ENCODE data around the gene RRAS. TPM values are rescaled to one million over a fixed set of nuclear protein-coding genes. Genes with fewer than 3 reads are reported as not detected.

RRAS gene
- total RNA-seq, 4 donors from 2014 or later: 134 to 205 (median 187) TPM

DNA sequence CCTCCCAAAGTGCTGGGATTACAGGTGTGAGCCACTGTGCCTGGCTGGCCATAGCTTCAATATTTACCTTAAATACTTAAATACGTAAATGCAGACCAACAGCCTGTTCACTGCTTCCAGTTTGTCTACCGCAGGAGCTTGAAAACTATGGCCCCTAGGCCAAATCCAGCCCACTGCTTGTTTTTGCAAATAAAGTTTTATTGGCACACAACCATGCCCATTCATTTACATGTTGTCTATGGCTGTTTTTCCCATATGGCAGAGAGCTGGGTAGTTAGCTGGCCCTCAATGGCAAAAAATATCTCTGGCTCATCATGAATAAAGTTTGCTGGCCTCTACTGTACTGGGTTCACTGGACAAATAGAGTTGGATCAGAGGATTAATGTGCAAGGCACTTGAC lies 37.1 kb downstream of the RRAS start:
- Histone ChIP-seq H3K27ac (replicated peaks in 1 of 4) (no peak overlapping the region), H3K4me3 (no peak overlapping the region), H3K36me3 (peaks cover 48 to 99% (median 90%) of the 10 kb centered on the region in 4 donors), H3K27me3 (no peaks in the 10 kb centered on the region), H3K9me3 (no peaks in the 10 kb centered on the region), H3K4me1 (peaks cover 0 to 18% (median 2%) of the 10 kb centered on the region in 4 donors)
- TF ChIP-seq POLR2AphosphoS5 (IDR thresholded peaks at IDR 0.05): no peak
- TF ChIP-seq, protein P1, sequence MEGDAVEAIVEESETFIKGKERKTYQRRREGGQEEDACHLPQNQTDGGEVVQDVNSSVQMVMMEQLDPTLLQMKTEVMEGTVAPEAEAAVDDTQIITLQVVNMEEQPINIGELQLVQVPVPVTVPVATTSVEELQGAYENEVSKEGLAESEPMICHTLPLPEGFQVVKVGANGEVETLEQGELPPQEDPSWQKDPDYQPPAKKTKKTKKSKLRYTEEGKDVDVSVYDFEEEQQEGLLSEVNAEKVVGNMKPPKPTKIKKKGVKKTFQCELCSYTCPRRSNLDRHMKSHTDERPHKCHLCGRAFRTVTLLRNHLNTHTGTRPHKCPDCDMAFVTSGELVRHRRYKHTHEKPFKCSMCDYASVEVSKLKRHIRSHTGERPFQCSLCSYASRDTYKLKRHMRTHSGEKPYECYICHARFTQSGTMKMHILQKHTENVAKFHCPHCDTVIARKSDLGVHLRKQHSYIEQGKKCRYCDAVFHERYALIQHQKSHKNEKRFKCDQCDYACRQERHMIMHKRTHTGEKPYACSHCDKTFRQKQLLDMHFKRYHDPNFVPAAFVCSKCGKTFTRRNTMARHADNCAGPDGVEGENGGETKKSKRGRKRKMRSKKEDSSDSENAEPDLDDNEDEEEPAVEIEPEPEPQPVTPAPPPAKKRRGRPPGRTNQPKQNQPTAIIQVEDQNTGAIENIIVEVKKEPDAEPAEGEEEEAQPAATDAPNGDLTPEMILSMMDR (IDR thresholded peaks at IDR 0.05): no peak
- no peak for TF ChIP-seq EP300 (IDR thresholded peaks at IDR 0.05)
- no peak for TF ChIP-seq POLR2A (IDR thresholded peaks at IDR 0.05; ENCODE audit: low read depth)
- WGBS: 100% methylated on average over 2 of the region's 2 CpGs
- intact Hi-C loops (cut with DNase I): no loop called here
- DNase-seq (ENCODE audit: extremely low spot score): no peak

DNA sequence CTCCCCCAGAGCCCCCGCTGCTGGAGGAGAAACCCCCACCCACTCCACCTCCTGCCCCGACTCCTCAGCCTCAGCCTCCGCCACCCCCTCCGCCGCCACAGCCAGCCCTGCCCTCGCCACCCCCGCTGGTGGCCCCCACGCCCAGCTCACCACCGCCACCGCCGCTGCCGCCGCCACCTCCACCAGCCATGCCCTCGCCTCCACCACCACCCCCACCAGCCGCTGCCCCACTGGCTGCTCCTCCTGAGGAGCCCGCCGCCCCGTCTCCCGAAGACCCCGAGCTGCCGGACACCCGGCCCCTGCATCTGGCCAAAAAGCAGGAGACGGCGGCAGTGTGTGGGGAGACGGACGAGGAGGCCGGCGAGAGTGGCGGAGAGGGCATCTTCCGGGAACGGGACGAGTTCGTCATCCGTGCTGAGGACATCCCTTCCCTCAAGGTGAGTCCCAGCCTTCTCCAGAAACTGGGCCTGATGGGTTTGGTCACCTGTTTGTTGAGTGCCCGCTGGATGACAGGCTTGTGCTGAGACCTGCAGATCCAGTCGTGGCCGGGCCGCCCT lies 38.4 kb downstream of the RRAS start:
- DNase-seq (ENCODE audit: extremely low spot score): no peak
- intact Hi-C loops (cut with DNase I): no loop called here
- TF ChIP-seq POLR2AphosphoS5 (IDR thresholded peaks at IDR 0.05): no peak
- TF ChIP-seq, protein P1 (IDR thresholded peaks at IDR 0.05): no peak
- no peak for TF ChIP-seq POLR2A (IDR thresholded peaks at IDR 0.05; ENCODE audit: low read depth)
- TF ChIP-seq EP300 (IDR thresholded peaks at IDR 0.05): no peak
- peaks cover 0 to 18% (median 2%) of the 10 kb centered on the region in 4 donors for H3K4me1 ChIP-seq
- 89% methylated on average over 33 of the region's 38 CpGs for WGBS
- no peak overlapping the region for H3K4me3 ChIP-seq
- peaks cover 56 to 100% (median 91%) of the 10 kb centered on the region in 4 donors for H3K36me3 ChIP-seq
- H3K27me3 ChIP-seq: no peaks in the 10 kb centered on the region
- no peak overlapping the region for H3K27ac ChIP-seq (replicated peaks in 1 of 4)
- H3K9me3 ChIP-seq: no peaks in the 10 kb centered on the region

DNA sequence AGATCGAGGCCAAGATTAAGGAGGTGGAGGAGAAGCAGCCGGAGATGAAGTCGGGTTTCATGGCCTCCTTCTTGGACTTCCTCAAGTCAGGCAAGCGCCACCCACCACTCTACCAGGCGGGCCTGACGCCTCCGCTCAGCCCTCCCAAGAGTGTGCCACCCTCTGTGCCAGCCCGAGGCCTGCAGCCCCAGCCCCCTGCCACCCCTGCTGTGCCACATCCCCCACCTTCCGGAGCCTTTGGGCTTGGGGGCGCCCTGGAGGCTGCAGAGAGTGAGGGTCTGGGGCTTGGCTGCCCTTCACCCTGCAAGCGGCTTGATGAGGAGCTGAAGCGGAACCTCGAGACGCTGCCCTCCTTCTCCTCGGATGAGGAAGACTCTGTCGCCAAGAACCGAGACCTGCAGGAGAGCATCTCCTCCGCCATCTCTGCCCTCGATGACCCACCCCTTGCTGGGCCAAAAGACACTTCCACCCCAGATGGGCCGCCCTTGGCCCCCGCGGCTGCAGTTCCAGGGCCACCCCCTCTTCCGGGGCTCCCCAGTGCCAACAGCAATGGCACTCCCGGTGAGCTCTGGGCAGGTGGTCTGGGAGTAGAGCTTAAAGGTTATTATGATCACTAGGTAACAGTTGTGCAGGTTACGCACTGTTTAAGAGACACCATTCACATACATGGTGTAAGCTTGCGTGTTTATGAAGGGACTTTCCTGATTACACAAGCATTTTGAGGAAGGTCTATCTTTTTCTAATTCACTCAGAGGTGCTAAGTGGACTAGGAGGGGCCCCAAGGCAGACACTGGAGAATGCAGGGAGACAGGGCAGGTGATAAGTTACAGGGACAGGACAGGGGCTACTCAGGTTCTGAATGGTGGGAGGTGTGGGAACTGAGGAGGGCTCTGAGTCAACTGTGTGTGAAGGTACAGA lies 40.3 kb downstream of the RRAS start:
- peaks cover 0 to 18% (median 9%) of the 10 kb centered on the region in 4 donors for H3K4me1 ChIP-seq
- no peak overlapping the region for H3K27ac ChIP-seq (replicated peaks in 1 of 4)
- TF ChIP-seq POLR2A (IDR thresholded peaks at IDR 0.05; ENCODE audit: low read depth): no peak
- TF ChIP-seq, protein P1 (IDR thresholded peaks at IDR 0.05): no peak
- no peak for DNase-seq (ENCODE audit: extremely low spot score)
- H3K27me3 ChIP-seq: no peaks in the 10 kb centered on the region
- peaks cover 68 to 100% (median 99%) of the 10 kb centered on the region in 4 donors for H3K36me3 ChIP-seq
- H3K9me3 ChIP-seq: no peaks in the 10 kb centered on the region
- 94% methylated on average over 22 of the region's 26 CpGs for whole genome bisulfite sequencing
- intact Hi-C loops (cut with DNase I): no loop called here
- H3K4me3 ChIP-seq: no peak overlapping the region

DNA sequence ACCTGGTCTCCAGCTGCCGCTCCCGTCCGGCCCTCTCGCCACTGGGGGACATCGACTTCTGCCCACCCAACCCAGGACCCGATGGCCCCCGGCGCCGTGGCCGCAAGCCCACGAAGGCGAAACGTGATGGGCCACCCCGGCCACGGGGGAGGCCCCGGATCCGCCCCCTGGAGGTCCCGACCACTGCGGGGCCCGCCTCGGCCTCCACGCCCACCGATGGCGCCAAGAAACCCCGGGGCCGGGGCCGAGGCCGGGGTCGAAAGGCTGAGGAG lies 42.3 kb downstream of the RRAS start:
- Histone ChIP-seq H3K27me3 (no peaks in the 10 kb centered on the region), H3K4me1 (peaks cover 15 to 38% (median 28%) of the 10 kb centered on the region in 4 donors), H3K27ac (replicated peaks in 1 of 4) (no peak overlapping the region), H3K4me3 (no peak overlapping the region), H3K36me3 (peaks cover 64 to 87% (median 86%) of the 10 kb centered on the region in 4 donors), H3K9me3 (no peaks in the 10 kb centered on the region)
- intact Hi-C loops (cut with DNase I): no loop called here
- no peak for DNase-seq (ENCODE audit: extremely low spot score)
- TF ChIP-seq POLR2A (IDR thresholded peaks at IDR 0.05; ENCODE audit: low read depth): no peak
- no peak for TF ChIP-seq EP300 (IDR thresholded peaks at IDR 0.05)
- TF ChIP-seq POLR2AphosphoS5 (IDR thresholded peaks at IDR 0.05): no peak
- TF ChIP-seq, protein P1 (IDR thresholded peaks at IDR 0.05): no peak
- WGBS: 96% methylated on average over 20 of the region's 29 CpGs
